DMS153 treated with DMSO at 0.1 percent for 48 hours (cell line): ENCODE results near the gene COL6A2.
A peak's percentile ranks its signal among the peaks of the same experiment; 100 is the strongest.
"Not testable (repeated sequence)": the region's sequence is repeated elsewhere in the genome, so short reads cannot be mapped to it uniquely, and the experiment has no call there.

ENCODE experiments used
- DNase-seq: peaks from one replicate; lab custom pipeline; 2025; ENCODE audit not compliant: unreplicated experiment; lab: John Stamatoyannopoulos, UW

COL6A2 gene

DNA sequence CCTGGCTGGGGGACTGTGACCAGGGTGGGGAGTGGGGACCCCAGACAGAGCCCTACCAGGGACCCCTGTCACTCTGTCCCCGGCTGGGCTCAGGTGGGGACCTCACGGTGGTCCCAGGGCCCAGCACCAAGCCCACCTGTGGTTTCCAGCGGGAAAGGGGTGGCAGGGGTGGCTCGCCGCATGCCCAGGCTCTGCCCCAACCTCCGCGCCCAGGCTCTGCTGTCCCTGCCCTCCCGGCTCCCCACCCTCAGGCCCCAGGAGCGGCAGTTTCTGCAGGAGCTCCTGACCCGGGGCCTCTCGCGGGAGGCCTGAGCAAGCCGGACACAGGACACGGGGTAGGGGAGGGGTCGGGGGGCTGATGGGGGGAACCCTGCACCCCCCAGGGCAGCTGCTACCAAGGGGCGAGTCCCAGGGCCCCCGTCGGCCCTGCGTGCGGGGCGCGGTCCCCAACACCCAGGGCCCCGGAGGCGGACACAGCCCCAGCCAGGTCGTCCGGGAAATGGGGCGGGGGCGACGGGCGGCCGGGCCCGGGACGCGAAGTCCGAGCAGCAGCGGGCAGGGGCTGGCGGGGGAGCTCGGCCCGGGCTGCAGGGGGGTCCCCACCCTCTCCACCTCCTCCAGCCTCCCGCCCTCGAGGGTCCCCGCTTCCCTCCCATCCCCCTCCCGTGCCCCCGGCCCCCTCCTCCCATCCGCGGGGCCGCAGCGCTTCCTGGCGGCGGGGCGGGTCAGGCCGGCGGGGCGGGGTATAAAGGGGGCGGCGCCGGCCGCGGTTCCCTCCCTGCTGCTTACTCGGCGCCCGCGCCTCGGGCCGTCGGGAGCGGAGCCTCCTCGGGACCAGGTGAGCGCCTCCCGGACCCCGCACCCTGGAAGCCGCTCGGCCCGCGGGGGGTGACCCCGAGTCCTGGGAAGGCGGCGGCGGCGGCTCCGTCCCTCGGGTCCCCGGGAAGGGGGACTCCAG, at the start of gene COL6A2:
TSS of gene COL6A2 (plus strand) at position 777 of the 958 bp plus-strand sequence.
- peak; percentile 0 for DNase-seq

DNA sequence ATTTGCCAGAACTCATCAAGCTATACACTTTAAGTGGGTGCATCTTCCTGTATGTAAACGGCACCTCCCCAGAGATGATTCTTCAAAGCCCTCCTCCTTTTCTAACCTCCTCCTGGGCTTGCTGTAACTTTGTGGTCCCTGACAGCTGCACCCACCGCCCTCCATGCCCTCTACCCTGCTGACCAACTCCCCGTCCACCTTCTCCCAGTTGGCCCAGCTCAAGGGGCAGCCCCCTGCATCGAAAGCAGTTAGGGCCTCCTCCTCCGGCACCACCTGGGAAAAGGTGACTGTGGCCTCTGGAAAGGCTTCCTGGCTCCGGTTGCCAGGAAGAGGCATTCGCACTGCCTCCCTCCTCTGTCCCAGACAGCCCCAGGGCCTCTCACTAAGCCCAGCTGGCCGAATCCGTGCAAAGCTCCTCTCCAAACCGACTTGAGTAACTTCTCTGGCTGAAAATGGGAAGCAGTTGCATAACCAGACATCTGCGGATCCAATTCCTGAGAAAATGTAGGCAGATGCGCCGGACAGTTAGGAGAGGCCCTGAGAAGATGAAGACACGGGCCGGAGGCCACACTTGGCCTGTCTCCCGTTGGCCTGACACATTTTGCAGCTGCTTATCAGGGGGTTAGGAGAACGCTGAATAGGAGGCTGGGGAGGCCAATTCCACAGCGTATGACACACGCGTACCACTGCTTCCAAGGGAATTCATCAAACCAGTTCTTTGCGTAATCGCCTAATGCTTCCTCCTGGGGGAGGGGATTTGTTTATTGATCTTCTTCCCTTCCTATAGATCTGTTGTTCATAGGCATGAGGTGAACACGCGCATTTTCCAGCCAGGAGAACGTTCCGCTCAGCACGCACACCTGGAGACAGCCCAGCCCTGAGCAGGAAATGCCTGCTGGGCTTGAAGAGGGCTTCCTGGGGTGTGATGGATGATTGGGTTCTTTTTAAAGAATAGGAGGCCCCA, 48.7 kb upstream of the COL6A2 start:
- peak; percentile 10 for DNase-seq

DNA sequence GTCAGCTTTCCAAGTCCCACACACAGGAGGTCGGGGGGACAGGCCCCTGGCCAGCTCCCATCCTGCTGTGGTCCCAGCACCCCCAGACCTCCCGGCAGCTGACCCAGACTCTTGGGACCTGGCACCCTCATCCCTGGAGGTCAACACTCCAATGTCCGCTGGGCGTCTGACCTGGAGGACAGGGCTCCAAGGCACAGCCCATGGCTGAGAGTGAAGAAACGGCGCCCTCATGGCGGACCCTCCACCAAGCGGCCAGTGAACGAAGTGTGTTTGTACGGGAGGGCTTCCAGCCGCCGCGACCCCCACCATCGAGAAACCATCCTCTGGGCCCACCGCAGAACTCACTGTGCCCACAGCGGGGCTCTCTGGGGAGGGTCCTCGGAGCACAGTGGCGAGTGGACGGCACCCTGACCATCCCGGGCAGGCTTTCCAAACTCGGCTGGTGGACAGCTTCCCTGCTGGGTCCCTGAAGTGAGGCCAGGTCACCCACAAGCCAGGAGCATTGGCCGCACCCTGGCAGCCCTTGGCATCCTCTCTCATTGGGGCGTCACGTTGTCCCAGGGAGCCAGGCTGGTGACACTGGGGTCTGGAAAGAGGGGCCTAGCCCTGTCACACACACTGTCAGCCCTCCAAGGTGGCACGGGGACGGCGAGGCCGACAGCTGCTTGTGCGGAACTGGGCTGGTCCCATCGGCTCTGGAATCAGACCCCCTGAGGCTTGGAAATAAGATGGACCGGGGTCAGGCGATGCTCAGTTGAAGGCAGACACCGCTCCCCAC, 47.8 kb upstream of the COL6A2 start:
- no peak for DNase-seq

DNA sequence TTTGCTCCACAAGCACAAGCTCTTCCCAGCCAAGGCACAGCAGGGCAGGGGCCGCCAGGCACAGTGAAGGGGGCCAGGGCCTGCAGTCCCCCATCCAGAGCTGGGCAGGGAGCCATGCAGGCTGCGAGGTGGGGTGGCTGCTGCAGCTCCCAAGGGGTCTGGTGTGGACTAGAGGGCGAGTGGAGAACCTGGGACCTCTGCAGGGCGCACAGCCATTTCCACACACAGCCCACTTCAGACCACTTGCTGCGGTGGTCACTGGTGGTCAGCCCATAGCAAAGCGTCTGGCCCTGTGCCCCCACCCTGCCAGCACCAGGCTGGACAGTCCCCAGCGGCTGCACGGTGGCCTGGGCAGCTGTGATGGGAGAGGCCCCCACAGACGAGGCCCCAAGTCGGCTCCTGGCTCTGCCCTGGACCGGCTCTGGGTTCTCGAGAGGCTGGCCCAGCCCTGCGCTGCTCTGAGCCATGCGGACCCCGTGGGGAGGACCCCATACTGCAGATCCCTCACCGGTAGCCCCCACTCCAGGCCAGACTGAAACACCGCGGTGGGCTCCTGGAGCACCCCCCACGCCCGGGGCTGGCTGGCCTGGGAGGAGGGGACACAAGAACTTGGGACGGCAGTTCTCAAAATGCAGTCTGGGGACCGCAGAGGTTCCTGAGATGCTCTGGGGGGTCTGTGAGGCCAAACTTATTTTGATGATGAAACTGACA, 47.1 kb upstream of the COL6A2 start:
- no peak for DNase-seq

DNA sequence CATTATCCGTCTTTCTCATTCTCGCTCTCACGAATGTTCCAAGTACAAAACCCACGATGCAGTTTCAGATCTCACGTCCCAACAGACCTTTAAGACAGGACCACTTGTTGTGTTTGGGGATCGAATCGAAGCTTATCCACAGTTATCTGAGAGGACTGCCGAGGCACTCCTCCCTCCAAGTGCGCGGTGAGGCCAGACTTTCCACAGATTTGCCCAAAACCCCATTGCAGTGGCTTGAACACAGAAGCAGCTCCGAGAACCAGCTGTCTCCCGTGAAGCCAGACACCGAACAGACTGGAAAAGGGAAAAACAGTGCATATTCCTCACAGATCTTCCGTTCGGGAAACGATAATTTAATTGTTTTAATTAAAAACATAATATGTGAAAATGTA, 46.5 kb upstream of the COL6A2 start:
- no peak for DNase-seq

DNA sequence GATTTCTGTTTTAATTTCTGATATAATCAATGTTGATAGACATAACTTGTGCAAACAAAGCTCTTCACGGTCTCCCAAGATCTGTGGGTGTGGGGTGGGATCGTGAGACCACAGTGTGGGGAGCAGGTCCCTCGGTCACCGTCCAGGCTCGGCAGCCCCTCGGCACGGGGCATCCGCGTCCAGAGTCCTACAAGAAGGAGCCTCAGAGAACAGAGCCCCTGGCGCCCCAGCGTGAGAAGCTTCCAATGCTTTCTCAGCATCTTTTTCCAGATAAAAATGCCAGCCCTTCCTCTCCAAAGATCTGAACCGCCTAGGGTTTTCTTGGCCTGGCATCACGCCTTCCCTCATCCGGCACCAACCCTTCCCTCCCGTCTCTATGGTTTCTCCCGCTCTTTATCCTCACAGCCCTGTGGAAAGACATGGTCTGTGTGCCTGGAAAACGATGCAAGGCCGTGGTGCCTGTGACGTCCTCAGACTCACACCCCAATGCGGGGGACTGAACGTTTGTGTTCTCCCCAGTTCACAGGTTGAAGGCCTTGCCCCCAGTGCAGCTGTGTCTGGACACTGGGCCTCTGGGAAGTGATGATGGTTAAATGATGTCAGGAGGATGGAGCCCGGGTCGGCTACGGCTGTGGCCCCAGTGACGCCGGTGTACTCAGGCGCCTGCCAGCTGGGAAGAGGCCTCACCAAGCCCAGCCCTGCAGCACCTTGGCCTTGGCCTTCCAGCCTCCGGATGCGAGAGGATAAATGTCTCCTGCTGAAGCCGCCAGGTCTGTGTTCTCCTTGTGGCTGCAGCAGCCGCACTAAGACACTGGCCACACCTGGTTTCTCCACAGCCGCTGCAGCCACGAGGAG, 45.9 kb upstream of the COL6A2 start:
- no peak for DNase-seq

DNA sequence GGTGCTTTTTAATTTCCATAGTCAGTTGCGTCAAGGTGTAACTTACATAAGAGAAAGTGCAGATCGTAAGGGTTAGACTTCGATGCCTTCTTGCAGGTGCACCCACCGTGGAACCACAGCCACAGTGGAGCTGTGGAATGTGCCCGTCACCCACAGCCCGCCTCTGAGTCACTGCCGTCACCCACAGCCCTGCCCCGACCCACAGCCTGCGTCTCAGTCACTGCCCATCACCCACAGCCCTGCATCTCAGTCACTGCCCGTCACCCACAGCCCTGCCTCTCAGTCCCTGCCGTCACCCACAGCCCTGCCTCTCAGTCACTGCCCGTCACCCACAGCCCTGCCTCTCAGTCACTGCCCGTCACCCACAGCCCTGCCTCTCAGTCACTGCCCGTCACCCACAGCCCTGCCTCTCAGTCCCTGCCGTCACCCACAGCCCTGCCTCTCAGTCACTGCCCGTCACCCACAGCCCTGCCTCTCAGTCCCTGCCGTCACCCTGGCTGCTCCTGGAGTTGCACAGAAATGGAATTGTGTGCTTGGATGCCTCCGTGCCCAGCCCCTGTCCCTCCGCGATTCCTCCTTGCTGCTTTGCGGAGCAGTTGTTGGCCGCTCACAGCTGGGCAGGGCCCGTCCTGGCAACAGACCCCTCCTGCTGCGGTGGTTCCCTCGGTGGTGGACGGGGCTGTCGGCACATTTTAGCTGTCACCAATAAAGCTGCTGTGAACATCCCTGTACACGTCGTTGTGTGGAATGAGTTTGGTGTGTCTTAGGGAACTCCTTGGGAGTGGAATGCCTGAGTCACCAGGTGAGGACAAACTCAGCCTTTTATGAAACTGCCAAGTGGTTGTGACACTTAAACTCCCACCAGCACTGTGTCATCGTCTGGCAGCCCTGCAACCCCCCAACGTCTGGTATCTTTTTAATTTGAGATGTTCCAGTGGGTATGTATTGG, 44.9 kb upstream of the COL6A2 start:
- DNase-seq = no peak

DNA sequence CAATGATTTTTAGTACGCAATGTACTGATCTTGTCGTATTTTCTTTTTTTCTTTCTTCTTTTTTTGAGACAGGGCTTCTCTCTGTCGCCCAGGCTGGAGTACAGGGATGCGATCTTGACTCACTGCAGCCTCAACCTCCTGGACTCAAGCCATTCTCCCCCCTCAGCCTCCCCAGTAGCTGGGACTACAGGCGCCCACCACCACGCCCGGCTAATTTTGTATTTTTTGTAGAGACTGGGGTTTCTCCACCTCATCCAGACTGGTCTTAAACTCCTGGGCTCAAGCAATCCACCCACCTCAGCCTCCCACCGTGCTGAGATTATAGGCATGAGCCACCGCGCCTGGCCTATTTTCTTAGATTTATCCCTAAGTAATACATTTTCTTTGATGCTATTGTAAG, 43.9 kb upstream of the COL6A2 start:
- DNase-seq = no peak

DNA sequence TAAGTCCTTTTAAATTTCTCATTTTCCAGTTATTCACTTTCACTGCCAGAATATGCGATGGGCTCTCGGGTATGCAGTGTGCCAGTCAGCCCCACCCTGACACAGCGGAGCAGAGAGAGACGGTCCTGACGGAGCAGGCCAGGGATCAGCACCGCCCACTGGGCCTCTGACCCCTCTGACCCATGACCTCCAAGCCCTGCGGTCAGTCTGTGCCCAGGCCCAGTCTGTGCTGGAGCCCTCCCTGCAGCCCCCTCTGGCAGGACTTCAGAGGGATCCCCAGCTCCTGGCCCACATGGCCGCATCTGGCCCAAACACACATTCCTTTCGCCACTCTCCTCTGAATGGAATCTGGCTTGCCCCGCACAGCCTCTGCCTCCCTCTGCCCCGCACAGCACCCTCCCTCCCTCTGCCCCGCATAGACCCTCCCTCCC, 43.4 kb upstream of the COL6A2 start:
- DNase-seq = no peak

DNA sequence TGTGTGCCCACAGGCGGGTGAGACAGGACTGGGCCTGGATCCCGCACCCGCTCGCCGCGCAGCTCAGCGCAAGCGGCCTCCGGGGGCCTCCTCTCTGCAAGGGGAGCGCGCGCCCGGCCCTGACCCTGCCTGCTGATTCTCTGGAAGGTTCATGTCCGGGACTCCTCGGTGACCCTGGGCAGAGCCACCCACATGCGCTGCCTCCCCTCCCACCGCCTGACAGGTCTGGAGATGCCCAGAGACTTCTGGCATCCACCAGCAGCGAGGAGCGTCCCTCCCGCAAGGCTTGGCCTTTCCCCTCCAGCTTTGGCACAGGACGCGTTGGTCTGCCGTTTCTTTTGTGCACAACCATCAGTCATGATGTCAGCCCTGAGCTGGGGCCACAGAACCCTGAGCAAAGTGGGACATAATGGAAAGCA, 42.0 kb upstream of the COL6A2 start:
- DNase-seq = no peak

DNA sequence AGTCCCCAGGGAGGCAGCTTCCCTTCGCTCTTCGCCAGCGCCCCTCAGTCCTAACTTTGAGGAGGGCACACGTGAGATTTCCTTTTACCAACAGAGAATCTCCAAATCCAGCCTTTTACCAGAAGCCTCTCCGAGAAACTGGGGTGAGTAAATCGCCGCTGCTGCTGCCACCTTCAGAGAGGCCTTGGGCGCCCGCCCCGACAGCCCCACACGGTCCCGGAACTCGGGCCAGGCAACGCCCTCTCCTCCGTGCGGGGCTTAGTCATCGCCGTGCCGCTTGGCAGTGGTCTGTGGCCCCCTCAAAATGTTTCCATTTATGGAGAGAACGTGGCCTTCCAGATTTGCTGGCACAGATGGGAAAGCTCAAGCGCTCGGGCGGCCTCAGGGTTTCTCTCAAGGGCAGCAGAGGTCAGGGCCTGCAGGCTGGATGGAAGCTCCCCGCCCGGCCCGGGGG, 41.4 kb upstream of the COL6A2 start:
- DNase-seq = no peak

DNA sequence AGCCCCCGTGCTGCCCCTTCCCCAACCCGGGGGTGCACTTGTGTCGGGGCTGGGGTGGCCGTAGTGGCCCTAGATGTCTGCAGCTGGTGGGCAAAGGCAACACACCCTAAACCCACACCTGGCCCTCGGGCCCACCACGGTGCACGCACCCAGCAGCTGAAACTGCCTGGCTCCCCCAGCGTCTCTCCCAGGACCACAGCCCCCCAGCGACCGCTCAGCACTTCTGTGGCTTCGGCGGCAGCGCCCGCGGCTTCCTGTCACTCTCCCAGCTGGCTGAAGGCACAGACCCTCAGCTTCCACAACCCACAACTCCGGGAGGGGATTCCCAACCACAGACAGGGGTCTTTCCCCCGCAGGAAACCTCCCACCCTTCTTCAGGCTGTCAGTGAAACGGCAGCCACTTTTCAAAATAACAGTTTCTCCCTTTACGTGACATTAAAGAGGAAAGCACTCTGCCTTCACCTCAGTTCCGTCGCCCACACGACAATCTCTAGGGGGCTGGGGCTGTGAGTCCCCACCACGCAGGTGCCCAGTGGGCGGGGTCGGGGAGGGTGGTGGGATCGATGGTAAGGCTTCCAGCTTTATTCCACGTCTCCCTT, 40.7 kb upstream of the COL6A2 start:
- no peak for DNase-seq

DNA sequence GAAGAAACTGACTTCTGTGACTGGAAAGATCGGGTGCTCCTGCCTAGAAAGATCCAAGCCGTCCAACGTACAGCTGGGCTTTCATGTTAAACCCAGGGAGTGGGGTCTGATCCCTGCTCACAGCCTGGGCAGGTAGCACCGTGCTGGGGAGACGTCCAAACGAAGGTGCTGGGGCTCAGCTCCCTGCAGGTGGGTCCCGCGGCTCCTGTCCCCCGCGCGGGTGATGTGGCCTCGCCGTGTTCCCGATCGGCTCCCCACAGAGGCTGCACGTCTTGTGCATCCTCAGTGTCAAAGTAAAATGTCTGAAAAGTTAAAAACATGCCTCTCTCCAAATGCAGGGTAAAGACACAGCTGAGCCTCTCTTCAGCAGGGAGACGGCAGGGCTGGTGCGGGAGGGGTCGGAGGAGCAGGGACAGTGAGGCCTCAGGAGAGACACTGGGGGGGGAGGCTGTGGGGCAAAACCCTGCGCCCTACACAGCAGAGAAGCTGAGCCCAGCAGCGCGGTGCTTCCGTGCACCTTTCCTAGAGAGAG, 40.1 kb upstream of the COL6A2 start:
- no peak for DNase-seq

DNA sequence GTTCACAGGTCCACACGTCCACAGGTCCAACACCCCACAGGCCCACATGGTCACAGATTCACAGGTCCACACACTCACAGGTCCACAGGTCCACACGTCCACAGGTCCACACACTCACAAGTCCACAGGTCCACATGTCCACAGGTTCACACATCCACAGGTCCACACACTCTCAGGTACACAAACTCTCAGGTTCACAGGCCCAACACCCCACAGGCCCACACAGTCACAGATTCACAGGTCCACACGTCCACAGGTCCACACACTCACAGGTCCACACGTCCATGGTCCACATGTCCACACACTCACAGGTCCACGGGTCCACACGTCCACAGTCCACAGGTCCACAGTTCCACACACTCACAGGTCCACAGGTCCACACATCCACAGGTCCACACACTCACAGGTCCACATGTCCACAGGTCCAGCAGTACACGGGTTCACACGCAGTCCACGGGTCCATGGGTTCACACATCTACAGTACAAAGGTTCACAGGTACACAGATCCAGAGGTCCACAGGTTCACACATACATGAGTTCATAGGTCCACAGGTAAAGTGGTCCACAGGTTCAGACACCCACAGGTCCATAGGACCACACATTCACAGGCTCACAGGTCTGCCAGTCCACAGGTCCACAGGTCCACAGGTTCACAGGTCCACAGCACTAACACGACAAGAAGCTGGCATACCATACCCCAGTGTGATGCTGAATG, 39.3 kb upstream of the COL6A2 start:
- no peak for DNase-seq

DNA sequence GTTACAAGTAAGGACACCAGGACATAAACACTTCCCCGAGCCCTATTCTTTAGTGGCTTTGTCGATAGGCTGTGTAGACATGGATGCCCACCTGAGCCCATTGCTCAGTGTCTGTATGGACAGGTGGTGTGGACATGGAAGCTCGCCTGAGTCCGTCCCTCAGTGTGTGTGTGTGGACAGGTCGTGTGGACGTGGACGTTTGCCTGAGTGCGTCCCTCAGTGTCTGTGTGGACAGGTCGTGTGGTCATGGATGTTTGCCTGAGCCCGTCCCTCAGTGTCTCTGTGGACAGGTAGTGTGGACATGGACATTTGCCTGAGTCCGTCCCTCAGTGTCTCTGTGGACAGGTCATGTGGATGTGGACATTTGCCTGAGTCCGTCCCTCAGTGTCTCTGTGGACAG, 38.7 kb upstream of the COL6A2 start:
- no peak for DNase-seq

DNA sequence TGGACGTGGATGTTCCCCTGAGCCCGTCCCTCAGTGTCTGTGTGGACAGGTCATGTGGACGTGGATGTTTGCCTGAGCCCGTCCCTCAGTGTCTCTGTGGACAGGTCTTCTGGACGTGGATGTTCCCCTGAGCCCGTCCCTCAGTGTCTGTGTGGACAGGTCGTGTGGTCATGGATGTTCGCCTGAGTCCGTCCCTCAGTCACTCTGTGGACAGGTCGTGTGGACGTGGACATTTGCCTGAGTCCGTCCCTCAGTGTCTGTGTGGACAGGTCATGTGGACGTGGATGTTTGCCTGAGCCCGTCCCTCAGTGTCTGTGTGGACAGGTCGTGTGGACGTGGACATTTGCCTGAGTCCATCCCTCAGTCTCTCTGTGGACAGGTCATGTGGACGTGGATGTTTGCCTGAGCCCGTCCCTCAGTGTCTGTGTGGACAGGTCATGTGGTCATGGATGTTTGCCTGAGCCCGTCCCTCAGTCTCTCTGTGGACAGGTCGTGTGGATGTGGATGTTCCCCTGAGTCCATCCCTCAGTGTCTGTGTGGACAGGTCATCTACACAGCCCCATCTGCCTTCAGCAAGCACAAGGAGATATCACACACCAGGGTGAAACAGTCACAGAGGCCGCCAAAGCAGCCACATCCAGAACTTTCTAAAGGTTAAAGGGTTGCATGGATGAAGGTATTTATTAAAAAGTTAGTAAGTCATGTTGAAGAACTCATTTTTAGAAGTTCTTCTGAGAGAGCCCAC, 38.0 kb upstream of the COL6A2 start:
- DNase-seq = not testable (repeated sequence)
